ENCODE measurements around the gene FAM72A.
A peak's percentile ranks its signal among the peaks of the same experiment; 100 is the strongest.
"Not testable (repeated sequence)": the region's sequence is repeated elsewhere in the genome, so short reads cannot be mapped to it uniquely, and the experiment has no call there.

FAM72A gene

DNA sequence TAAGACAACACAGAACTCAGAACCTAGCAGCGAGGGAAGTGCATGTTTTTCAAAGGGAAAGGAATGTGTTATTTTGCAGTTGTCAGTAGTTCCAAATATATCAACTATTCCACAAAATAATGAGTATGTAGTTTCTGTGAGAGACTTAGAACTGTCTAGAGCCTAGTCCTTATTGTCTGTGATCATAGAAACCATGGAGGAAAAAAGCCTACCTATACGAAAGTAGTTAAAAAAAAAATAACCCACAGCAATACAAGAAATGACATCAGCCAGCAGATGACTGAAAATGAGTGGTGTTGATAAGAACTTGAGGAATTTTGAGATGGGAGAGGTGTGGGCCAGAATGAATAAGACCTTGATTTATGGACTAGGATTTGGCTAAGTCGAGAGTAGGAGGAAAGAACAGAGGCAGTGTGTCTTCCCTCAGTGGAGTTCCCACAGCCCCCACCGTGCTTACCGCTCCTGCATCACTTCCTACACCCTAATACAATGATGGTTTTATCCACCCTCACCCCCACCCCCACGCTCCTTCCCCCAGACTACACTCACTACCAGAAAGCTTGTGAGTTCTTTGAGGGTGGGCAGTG is 21.6 kb upstream of the FAM72A start:
- not testable (repeated sequence) for H3K27me3 ChIP-seq (ENCODE audit: insufficient read depth, low read length); H3K4me3 ChIP-seq (ENCODE audit: low read length); H2AFZ ChIP-seq (ENCODE audit: low read depth, low read length); H3K9me3 ChIP-seq (ENCODE audit: low read length); H3K4me1 ChIP-seq (ENCODE audit: insufficient read depth, low read length); H3K36me3 ChIP-seq (ENCODE audit: insufficient read depth, low read length)

DNA sequence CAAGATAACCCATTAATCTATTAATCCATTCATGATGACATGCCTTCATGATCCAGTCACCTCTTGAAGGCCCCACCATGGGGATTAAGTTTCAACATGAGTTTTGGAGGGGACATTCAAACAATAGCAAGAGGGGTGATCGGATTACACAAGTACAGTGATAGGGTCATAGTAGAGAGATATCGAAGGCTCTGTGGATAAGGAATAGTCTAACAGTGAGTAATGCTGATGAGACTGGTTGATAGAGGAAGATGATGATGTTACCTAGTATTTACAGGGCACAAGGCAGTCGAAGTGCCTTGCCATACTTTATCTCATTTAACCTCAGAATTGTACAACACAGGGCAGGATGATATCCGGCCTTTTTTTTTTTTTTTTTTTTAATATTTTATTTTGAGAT is 18.9 kb upstream of the FAM72A start:
- not testable (repeated sequence) for H3K36me3 ChIP-seq (ENCODE audit: insufficient read depth, low read length); H2AFZ ChIP-seq (ENCODE audit: low read depth, low read length); H3K4me3 ChIP-seq (ENCODE audit: low read length); H3K9me3 ChIP-seq (ENCODE audit: low read length); H3K27me3 ChIP-seq (ENCODE audit: insufficient read depth, low read length); H3K4me1 ChIP-seq (ENCODE audit: insufficient read depth, low read length)

DNA sequence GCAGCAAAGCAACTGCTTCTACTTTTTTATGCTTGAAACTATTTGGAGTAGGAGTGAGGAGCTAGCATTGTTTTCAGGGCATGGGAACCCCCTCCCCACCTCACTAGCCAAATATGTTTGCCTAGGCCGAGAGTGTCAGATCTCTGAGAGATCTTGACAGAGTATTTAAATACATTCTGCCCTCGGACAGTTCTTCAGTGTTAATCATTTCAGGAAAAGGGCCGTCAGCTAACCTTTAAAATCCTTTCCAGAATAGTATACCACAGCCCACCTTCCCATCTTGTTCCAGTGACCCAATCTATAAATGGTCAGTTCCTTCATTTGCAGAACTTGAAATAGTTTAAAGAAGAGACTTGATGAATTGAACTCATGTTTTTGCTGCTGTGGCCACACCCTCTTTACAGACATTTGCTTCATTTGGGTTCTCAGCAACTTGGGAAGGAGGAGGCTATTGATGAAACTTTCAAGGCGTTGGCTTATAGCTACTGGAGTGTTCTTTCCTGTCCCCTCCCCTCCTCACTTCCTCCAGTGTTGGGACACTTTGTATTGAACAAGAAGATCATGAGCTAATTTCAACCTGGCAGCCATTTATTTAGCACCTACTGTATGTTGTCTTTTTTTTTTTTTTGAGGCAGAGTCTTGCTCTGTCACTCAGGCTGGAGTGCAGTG is 17.8 kb upstream of the FAM72A start:
- H3K36me3 ChIP-seq (ENCODE audit: insufficient read depth, low read length); H3K9me3 ChIP-seq (ENCODE audit: low read length); H2AFZ ChIP-seq (ENCODE audit: low read depth, low read length); H3K4me3 ChIP-seq (ENCODE audit: low read length); H3K27me3 ChIP-seq (ENCODE audit: insufficient read depth, low read length); H3K4me1 ChIP-seq (ENCODE audit: insufficient read depth, low read length): not testable (repeated sequence)

DNA sequence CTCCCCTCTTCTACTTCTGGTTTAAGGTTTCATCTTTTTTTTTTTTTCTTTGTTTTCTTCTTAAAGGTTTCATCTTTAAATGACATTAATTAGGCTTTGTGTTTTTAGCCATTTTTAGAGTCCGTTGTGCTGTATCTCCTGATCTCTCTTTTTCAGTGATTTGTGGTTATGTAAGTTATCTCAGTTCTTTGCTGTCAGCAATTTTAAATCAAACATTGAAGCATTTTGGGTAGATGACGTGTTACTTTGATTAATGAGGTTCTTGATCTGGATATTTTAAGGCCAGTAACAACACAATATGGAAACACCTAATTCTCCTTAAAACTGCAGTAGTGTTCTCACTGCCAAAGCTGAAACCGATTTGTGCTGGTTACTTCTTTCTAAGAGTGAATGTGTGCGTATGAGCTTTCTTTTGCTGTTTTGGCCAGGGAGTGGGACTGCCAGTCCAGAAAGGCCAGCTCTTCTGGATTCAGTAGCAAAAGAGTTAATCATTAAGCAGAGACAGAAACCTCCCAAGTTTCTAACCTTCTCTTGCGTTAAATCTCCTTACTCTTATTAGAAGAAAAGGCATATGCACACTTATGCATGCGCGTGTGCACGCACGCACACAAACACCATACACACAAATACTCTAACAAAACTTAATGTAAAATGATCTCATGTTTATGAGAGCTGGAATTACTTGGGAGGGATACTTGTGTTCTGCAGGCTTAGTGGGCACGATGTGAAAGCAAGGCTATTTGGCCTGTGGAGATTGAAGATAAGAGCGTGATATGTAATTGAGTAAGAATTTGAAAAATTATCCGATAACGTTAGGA is 17.1 kb upstream of the FAM72A start:
- not testable (repeated sequence) for H3K4me3 ChIP-seq (ENCODE audit: low read length); H3K9me3 ChIP-seq (ENCODE audit: low read length); H2AFZ ChIP-seq (ENCODE audit: low read depth, low read length); H3K27me3 ChIP-seq (ENCODE audit: insufficient read depth, low read length); H3K4me1 ChIP-seq (ENCODE audit: insufficient read depth, low read length); H3K36me3 ChIP-seq (ENCODE audit: insufficient read depth, low read length)

DNA sequence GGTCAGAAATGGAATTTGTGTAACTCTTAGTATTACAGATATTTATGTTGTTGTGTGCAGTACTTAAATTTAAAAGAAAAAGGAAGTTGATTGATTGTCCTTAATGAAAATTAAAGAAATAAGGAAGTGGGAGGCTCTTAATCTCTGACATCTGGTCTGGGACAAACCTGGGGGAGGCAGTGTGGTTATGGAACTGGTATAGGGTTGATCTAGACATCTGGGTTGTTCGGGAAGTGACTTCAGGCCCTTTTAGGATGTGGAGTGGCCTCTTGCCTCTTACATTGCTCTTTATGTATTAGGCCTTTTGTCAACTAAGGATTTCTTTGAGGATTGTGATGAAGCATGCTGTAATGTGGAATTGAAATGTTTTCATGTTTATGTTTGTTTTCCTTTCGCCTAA is 16.1 kb upstream of the FAM72A start:
- H3K36me3 ChIP-seq (ENCODE audit: insufficient read depth, low read length); H3K4me3 ChIP-seq (ENCODE audit: low read length); H3K4me1 ChIP-seq (ENCODE audit: insufficient read depth, low read length): not testable (repeated sequence)

DNA sequence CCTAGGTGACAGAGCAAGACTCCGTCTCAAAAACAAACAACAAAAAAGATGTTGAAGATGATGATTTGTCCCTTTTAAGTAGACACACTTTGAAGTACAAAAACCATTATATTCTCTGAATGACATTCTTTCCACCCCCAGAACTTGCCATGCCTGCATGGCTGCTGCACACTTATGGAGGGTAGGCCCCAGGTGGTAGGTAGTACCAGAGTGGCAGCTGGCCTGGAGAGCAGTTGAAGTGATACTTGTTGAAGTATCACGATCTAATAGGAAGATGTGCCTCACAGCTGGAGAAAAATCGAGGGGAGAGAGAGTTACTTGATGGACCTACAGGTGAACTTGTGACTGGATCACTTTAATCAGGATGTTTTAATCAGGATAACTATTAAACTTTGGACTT is 15.6 kb upstream of the FAM72A start:
- not testable (repeated sequence) for H3K36me3 ChIP-seq (ENCODE audit: insufficient read depth, low read length); H3K4me3 ChIP-seq (ENCODE audit: low read length); H2AFZ ChIP-seq (ENCODE audit: low read depth, low read length); H3K9me3 ChIP-seq (ENCODE audit: low read length); H3K27me3 ChIP-seq (ENCODE audit: insufficient read depth, low read length); H3K4me1 ChIP-seq (ENCODE audit: insufficient read depth, low read length)

More for the DNA sequence above, 16.1 kb upstream of the FAM72A start:
- H3K9me3 ChIP-seq (ENCODE audit: low read length); H2AFZ ChIP-seq (ENCODE audit: low read depth, low read length); H3K27me3 ChIP-seq (ENCODE audit: insufficient read depth, low read length): not testable (repeated sequence)

DNA sequence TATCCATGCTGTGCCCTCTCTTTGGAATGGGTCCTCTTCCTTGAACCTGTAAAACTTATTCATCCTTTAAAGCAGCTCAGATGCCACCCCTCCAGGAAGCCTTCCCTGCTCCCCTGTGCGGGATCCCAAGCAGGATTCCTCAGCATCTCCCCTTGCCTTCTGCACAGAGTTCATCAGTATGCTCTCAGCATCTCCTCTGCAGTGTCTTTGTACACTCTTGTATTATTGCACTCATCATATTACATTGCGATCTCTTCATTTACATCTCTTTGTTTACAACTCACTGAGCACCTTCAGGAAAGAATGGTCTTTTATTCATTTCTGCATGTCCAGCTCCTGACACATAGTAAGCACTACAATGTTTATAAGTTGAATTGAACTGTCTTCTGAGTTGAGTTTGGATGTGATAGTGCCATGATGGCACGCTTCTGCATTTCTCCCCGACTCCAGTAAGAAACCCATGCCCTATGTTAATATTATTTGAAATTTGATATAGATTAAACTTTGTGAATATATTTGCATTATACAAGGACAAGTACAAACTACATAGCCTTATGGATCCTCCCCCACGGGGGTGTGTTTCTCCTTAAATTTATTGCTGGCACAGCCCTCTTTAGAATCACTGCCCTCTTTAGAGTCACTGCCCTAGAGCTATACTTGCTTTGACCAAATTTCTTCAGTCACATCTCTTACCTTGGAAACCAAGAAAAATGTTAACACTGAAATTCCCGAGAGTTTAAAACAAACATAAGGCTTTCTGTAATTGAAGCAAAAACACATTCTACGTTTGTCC is 13.2 kb upstream of the FAM72A start:
- not testable (repeated sequence) for H3K9me3 ChIP-seq (ENCODE audit: low read length); H3K36me3 ChIP-seq (ENCODE audit: insufficient read depth, low read length); H3K4me1 ChIP-seq (ENCODE audit: insufficient read depth, low read length); H2AFZ ChIP-seq (ENCODE audit: low read depth, low read length); H3K4me3 ChIP-seq (ENCODE audit: low read length); H3K27me3 ChIP-seq (ENCODE audit: insufficient read depth, low read length)

DNA sequence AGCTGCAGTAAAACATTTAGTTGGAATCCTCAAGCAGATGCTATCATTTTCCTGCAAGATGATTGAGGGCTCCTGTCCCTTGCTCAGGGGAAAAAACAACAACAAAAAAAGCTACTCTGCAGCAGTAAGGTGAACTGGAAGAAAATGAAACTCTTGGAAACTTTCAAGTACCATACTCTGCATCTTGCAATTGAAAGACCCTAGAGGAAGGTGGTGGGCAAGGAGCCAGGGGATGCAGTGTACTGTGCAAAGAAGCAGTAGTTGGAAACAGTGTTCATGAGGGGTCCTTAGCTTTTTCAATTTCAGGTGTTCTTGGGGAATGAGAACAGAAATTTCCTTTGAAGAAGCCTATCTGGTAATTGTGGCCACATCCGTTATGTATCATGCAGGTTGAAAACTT is 8.2 kb upstream of the FAM72A start:
- H3K4me1 ChIP-seq (ENCODE audit: insufficient read depth, low read length); H3K36me3 ChIP-seq (ENCODE audit: insufficient read depth, low read length); H2AFZ ChIP-seq (ENCODE audit: low read depth, low read length); H3K4me3 ChIP-seq (ENCODE audit: low read length); H3K9me3 ChIP-seq (ENCODE audit: low read length); H3K27me3 ChIP-seq (ENCODE audit: insufficient read depth, low read length): not testable (repeated sequence)

DNA sequence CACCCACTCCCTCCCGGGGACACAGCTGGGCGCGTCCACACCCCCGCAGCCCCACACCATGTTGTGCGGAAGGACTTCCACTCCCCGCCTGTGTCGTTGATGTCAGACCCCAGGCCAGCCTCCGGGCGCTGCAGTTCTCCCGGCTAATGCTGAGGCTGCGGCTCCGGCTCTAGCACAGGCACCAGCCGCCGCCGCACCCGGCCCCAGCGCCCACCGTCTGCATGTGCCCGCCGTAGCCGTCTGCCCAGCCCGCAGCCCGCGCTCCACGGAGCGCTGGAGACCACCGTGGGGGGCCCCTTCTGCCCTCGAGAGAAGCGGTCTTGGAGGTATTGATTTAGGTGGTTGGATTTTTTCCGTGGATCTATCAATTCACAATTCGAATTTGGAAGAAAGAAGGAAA is 2.9 kb upstream of the FAM72A start:
- H3K4me1 ChIP-seq (ENCODE audit: insufficient read depth, low read length); H3K27me3 ChIP-seq (ENCODE audit: insufficient read depth, low read length); H3K36me3 ChIP-seq (ENCODE audit: insufficient read depth, low read length); H3K9me3 ChIP-seq (ENCODE audit: low read length); H2AFZ ChIP-seq (ENCODE audit: low read depth, low read length): not testable (repeated sequence)
- H3K4me3 ChIP-seq (ENCODE audit: low read length), result peak overlapping the region; percentile 34

DNA sequence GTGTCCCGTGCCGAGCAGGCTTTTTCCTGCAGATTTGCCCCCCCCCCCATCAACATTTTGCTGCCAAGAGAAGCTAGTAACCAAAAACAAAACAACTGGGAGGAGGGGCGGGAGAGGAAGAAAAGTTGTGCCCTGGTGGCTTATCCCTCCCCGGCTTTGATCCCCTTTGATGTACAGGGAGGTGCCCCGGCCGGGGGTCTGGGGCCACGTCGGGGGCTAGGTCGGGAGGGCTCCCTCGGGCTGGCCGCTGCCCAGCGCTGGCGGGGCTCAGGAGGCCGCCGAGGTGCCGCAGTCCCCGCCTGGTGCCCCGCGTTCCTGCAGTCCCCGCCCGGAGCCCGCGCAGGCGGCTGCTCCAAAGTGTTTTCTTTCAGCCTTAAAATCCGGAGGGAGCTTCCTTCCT is 2.2 kb upstream of the FAM72A start:
- not testable (repeated sequence) for H3K9me3 ChIP-seq (ENCODE audit: low read length); H3K4me1 ChIP-seq (ENCODE audit: insufficient read depth, low read length); H3K27me3 ChIP-seq (ENCODE audit: insufficient read depth, low read length); H3K36me3 ChIP-seq (ENCODE audit: insufficient read depth, low read length); H2AFZ ChIP-seq (ENCODE audit: low read depth, low read length)
- peak overlapping the region; percentile 43 for H3K4me3 ChIP-seq (ENCODE audit: low read length)

DNA sequence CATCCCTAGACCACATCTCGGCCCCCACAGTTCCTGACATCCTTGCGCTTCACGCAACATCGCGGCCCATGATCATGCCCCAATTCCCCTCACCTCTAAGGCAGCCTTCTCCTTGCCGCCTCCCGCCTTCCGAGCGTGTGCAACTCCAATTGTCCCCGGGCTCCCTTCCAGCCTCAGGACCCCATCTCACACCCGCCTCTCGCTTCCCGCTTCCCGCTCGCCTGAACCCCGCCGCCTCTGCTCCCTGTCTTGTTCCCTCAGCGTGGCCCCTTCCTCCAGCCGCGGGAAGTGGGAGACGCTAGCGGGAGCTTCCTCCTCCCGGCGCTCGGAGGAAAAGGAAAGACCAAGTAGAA is 1.5 kb upstream of the FAM72A start:
- H3K36me3 ChIP-seq (ENCODE audit: insufficient read depth, low read length); H3K27me3 ChIP-seq (ENCODE audit: insufficient read depth, low read length); H2AFZ ChIP-seq (ENCODE audit: low read depth, low read length); H3K4me1 ChIP-seq (ENCODE audit: insufficient read depth, low read length); H3K9me3 ChIP-seq (ENCODE audit: low read length): not testable (repeated sequence)
- peak overlapping the region; percentile 50 for H3K4me3 ChIP-seq (ENCODE audit: low read length)

DNA sequence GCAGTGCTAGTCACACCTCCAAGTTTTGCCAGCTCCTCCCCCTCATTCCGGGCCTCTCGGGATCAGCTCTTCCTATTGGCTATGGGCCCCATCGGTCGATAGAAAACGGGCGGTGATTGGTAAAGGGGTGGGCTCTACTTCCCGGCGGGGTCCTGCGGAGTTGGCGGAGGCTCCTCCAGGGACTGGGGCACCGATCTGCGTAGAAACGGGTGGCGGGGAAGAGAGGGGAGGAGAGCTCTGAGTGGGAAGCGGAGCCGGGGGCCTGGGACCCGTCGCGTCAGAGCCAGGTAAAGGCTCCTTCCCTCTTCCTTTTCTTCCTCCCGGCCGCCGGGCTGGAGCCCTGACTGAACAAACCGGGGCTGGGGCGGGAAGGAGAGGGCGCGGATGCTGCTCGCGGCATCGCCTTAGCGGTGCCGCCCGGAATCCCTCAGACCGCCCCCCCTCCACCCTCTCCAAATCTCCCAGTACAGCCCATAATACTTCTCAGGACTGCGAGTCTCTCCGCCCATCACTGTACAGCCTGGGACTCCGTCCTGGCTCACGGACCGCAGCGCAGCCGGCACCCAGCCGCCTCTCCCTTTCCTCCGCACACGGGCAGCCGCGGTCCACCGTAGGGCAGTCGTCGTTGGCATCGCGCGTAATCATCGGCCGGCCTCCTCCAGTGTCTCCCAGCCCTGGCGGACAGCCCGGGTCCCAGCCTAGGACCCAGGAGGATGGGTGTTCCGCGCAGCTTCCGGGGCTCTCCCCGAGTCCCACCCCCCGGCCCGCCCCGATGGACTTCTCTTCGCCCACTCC is 922 bp upstream of the FAM72A start, which contains the start of gene SRGAP2:
SRGAP2 (plus strand) TSS at position 178 of the 795 bp plus-strand sequence. CDS start 2,430 bp downstream, outside the sequence.
- not testable (repeated sequence) for H3K9me3 ChIP-seq (ENCODE audit: low read length); H3K4me1 ChIP-seq (ENCODE audit: insufficient read depth, low read length); H2AFZ ChIP-seq (ENCODE audit: low read depth, low read length); H3K27me3 ChIP-seq (ENCODE audit: insufficient read depth, low read length); H3K36me3 ChIP-seq (ENCODE audit: insufficient read depth, low read length)
- peak within 1 kb of the TSS; percentile 54 for H3K4me3 ChIP-seq (ENCODE audit: low read length)

Measured in neuron (in vitro differentiated cells).